HEK293T (cell line): Measurements from ENCODE around the gene FLNB.
A peak's percentile ranks its signal among the peaks of the same experiment; 100 is the strongest.

Experiments
- CTCF ChIA-PET: fragments of 350-600 bp; formaldehyde crosslinking; extraction: SDS; loops from one replicate; lab custom pipeline; 2021; ENCODE audit warnings: antibody characterized with exemption, inconsistent platforms; lab: Yijun Ruan, JAX
- POLR2A ChIA-PET: fragments of 350-600 bp; formaldehyde crosslinking; extraction: SDS; loops from one replicate; lab custom pipeline; 2020; ENCODE audit warnings: antibody characterized with exemption, inconsistent platforms; lab: Yijun Ruan, JAX
- DNase-seq: peaks from one replicate; pipeline ENCODE4 v3.0.0; 2012; ENCODE audit warnings: mixed read lengths; ENCODE audit errors: extremely low spot score
- ARNT ChIP-seq: fragments of 450-650 bp; IDR thresholded peaks from 2 replicates; pipeline ENCODE4 v1.6.1; 2017; ENCODE audit warnings: mild to moderate bottlenecking
- BHLHE40 ChIP-seq: fragments of 450-650 bp; IDR thresholded peaks from 2 replicates; pipeline ENCODE4 v1.6.1; 2016; ENCODE audit warnings: mild to moderate bottlenecking, moderate library complexity, borderline replicate concordance
- CTBP1 ChIP-seq: fragments of 450-650 bp; IDR thresholded peaks from 2 replicates; pipeline ENCODE4 v1.6.1; 2016; ENCODE audit warnings: borderline replicate concordance
- ELF4 ChIP-seq: fragments of 450-650 bp; IDR thresholded peaks from 2 replicates; pipeline ENCODE4 v1.6.1; 2017; ENCODE audit warnings: antibody characterized with exemption
- FOXA1 ChIP-seq: fragments of 450-650 bp; IDR thresholded peaks from 2 replicates; pipeline ENCODE4 v1.6.1; 2016; ENCODE audit warnings: mild to moderate bottlenecking
- FOXK2 ChIP-seq: fragments of 450-650 bp; IDR thresholded peaks from 2 replicates; pipeline ENCODE4 v1.6.1; 2016; ENCODE audit warnings: mild to moderate bottlenecking
- FOXM1 ChIP-seq: fragments of 450-650 bp; IDR thresholded peaks from 2 replicates; pipeline ENCODE4 v1.6.1; 2017; ENCODE audit warnings: mild to moderate bottlenecking, borderline replicate concordance
- HDGF ChIP-seq: fragments of 450-650 bp; IDR thresholded peaks from 2 replicates; pipeline ENCODE4 v1.6.1; 2017; ENCODE audit warnings: antibody characterized with exemption, borderline replicate concordance
- L3MBTL2 ChIP-seq: fragments of 450-650 bp; conservative IDR thresholded peaks from 2 replicates; pipeline ENCODE4 v1.6.1; 2016; ENCODE audit warnings: mild to moderate bottlenecking
- LEF1 ChIP-seq: fragments of 450-650 bp; IDR thresholded peaks from 2 replicates; pipeline ENCODE4 v1.6.1; 2017; ENCODE audit warnings: mild to moderate bottlenecking, borderline replicate concordance
- NFRKB ChIP-seq: fragments of 450-650 bp; IDR thresholded peaks from 2 replicates; pipeline ENCODE4 v1.6.1; 2016; ENCODE audit warnings: mild to moderate bottlenecking, moderate library complexity
- SP1 ChIP-seq: fragments of 450-650 bp; IDR thresholded peaks from 2 replicates; pipeline ENCODE4 v1.6.1; 2017
- SUZ12 ChIP-seq: fragments of 450-650 bp; IDR thresholded peaks from 2 replicates; pipeline ENCODE4 v1.6.1; 2016; ENCODE audit warnings: mild to moderate bottlenecking
- TARDBP ChIP-seq: fragments of 450-650 bp; IDR thresholded peaks from 2 replicates; pipeline ENCODE4 v1.6.1; 2016
- ZNF384 ChIP-seq: fragments of 450-650 bp; IDR thresholded peaks from 2 replicates; pipeline ENCODE4 v1.6.1; 2016
- TF ChIP-seq, protein P1 (sequence below): fragments of 450-650 bp; IDR thresholded peaks from 2 replicates; pipeline ENCODE4 v1.6.1; 2016

The FLNB gene

DNA sequence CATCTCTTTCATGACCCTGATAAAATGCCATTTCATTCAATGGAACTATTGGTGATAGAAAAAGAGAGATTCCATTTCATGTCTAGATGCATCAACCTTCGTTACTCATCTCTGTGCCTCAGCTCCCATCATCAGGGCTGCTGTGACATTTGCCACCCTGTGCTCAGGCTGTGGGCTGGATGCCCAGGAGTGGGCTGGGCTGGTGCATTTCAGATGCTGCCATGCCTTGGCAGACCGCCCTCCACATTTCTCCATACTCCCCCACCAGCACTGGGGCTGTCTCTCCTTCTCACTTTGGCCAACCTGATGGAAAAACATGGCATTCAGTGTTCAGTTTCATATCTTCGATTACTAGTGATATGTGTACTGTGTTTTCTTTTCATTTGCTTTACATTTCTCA is 143.4 kb downstream of the FLNB start:
- DNase-seq, result no peak
- TF ChIP-seq FOXK2, result no peak
- no peak for TF ChIP-seq NFRKB
- TF ChIP-seq SUZ12, result no peak
- no peak for TF ChIP-seq ARNT
- no peak for TF ChIP-seq FOXM1
- no peak for TF ChIP-seq ZNF384
- no peak for TF ChIP-seq BHLHE40
- TF ChIP-seq, protein P1, sequence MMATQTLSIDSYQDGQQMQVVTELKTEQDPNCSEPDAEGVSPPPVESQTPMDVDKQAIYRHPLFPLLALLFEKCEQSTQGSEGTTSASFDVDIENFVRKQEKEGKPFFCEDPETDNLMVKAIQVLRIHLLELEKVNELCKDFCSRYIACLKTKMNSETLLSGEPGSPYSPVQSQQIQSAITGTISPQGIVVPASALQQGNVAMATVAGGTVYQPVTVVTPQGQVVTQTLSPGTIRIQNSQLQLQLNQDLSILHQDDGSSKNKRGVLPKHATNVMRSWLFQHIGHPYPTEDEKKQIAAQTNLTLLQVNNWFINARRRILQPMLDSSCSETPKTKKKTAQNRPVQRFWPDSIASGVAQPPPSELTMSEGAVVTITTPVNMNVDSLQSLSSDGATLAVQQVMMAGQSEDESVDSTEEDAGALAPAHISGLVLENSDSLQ, result no peak
- TF ChIP-seq CTBP1, result no peak
- ChIA-PET CTCF (no interaction called here), POLR2A (no interaction called here)

DNA sequence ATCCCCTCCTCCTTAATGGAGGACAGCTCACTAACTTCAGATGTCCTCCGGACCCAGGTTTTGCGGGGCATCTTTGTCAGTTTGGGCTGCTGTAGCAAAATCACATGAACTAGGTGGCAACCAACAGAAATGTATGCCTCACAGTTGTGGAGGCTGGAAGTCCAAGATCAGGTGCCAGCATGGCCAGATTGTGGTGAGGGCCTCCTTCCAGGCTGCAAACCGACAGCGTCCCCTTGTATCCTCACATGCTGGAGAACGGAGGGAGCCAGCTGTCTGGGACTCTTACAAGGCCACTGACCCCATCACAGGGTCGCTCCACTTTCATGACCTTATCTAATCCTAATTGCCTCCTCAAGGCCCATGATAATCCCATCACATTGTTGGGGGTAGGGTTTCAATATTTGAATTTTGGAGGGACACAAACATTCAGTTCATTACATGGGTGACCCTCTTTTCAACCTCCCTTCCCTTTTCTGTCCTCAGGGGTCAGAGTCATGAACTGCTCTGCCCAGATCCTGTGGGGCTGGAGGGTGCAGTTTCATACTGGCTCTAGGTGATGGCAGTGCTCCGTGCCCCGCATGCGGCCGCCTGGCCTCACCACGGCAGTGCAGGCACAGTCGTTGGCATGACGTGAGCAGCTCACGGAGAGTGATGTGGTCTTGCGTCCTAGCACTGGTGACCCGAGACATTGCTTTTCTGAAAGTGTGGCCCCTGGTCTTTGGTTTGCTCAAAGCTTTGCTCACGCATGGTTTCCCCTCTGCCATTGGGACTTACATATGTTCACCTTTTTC is 144.2 kb downstream of the FLNB start:
- POLR2A ChIA-PET, result no interaction called here
- no peak for DNase-seq
- TF ChIP-seq LEF1 (no peak), TARDBP (no peak), SP1 (no peak), L3MBTL2 (no peak)
- CTCF ChIA-PET, result no interaction called here

DNA sequence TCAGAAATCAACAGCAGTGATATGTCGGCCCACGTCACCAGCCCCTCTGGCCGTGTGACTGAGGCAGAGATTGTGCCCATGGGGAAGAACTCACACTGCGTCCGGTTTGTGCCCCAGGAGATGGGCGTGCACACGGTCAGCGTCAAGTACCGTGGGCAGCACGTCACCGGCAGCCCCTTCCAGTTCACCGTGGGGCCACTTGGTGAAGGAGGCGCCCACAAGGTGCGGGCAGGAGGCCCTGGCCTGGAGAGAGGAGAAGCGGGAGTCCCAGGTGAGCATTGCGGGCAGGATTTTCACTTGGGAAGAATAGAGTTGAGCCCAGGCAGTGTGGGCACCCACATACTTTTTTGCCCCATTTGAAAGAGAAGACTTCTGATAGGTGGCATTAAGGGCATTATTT is 145.1 kb downstream of the FLNB start:
- TF ChIP-seq ARNT, result no peak
- ChIA-PET CTCF (no interaction called here), POLR2A (no interaction called here)
- DNase-seq, result no peak

DNA sequence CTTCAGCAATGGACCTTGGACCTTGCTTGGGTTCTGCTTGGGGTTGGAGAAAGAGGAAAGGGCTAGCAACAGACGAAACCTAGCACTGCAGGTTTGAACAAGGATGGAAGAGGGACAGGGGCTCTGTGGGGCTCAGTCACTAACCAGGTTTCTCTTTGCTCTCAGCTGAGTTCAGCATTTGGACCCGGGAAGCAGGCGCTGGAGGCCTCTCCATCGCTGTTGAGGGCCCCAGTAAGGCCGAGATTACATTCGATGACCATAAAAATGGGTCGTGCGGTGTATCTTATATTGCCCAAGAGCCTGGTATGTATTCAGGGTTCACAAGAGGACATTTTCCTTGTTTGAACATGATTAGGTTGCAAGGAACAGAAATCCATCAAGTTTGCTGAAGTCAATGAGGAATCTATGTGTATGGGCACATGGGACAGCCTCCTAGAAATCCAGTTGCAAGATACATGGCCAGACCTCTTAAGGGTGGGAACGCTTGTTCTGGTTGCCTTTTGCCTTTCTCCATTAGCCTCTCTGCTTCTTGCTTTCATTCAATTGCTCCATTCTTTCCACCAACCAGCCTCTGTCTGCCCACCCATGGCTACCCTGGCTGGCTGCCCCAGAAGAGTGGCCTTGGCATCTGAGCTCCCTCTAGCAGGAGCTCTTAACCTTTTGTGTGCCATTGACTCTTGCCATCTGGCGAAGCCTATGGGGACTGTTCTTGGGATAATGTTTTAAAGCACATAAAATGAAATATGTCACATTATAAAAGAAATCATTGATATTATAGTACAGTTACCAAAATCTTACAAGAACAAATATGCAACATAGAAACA is 146.6 kb downstream of the FLNB start:
- POLR2A ChIA-PET, result no interaction called here
- DNase-seq, result no peak
- TF ChIP-seq TARDBP (no peak), FOXK2 (no peak)
- CTCF ChIA-PET, result interaction anchor here (0.8 kb wide), 1 partner anchor 32 kb away, joined by 3 read pairs; no protein-coding TSS in a partner anchor

DNA sequence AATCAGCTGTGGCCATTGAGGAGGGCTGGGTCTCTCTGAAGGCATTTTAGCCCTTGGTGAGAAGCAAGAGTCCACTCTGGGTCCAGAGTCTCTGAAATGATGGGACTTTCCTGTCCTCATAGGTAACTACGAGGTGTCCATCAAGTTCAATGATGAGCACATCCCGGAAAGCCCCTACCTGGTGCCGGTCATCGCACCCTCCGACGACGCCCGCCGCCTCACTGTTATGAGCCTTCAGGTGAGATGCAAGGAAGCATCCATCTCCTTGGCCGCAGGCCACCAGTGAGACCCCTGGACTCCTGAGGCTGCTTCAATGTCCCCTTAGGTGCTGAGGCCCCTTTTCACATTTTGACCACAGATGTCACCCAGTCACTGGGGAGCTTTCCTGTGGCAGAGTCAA is 147.6 kb downstream of the FLNB start:
- ChIA-PET CTCF (no interaction called here), POLR2A (no interaction called here)
- TF ChIP-seq ELF4 (no peak), FOXK2 (no peak), NFRKB (no peak), ZNF384 (no peak), FOXA1 (no peak), ARNT (no peak), BHLHE40 (no peak), LEF1 (no peak), L3MBTL2 (no peak), TARDBP (no peak), SUZ12 (no peak), CTBP1 (no peak), FOXM1 (no peak), SP1 (no peak), HDGF (no peak)
- TF ChIP-seq, protein P1, result no peak
- no peak for DNase-seq

DNA sequence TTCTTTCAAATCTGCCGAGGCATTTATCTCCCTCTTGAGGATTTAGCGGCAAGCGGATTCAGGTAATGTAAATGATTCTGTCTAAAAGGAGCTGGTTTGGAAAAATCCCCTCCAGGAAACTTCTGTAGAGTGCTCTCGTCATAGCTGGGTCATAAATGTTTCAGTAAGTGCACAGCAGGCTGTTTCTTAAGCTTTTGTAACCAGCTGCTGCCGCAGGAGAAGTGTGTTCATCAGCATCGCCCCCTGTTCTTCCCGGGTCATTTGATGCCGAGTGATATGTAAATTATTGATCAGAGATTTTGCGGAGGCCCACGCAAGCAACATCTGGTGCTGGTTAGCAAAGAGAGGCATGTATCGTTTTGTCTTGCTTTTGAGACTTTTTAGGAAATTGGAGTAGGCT is 149.5 kb downstream of the FLNB start:
- peak; percentile 27 for DNase-seq
- CTCF ChIA-PET, result no interaction called here
- POLR2A ChIA-PET, result no interaction called here
- TF ChIP-seq NFRKB, result no peak
- TF ChIP-seq, protein P1, result no peak
- no peak for TF ChIP-seq FOXA1
- no peak for TF ChIP-seq TARDBP
- TF ChIP-seq FOXK2, result no peak
